Stimulated activated naive CD8-positive, alpha-beta T cell treated with anti-CD3 and anti-CD28 coated beads, Interleukin-15, Interleukin-2, amounts not matched to agents 100 U/mL and 50 U/mL, for 24 hours (primary cell): ENCODE data around the gene KY.

Experiments used
- ATAC-seq: fragments of 150-1000 bp; cut with Tn5 transposase; one replicate; pipeline ENCODE4 v1.10.0; 2021
- DNase-seq: peaks from one replicate; pipeline ENCODE4 v3.0.0; 2021

KY gene, protein sequence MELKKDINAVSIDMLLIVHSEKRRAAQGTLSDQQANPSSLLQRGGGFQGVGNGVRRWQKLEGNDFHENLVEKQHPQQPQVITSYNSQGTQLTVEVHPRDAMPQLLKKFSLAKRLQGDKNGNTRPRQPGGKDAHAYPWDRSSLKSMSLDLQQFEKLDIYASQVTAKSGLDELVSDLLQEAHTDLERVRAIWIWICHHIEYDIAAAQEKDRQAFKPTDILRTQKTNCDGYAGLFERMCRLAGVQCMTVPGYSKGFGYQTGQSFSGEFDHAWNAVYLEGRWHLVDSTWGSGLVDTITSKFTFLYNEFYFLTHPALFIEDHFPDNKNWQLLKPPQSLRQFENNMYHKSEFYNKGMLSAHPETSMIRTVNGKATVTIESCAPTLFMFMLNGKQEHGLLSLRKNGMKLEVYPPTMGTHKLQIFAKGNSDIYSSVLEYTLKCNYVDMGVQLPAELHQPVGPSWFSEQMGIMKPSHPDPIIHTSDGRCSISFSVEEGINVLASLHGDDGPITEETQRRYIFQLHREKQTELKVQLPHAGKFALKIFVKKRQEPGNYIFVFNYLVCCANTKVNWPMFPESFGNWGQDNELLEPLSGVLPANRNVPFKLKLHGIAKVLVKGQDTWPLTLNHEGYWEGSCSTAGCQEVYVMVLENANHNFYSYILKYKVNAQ

DNA sequence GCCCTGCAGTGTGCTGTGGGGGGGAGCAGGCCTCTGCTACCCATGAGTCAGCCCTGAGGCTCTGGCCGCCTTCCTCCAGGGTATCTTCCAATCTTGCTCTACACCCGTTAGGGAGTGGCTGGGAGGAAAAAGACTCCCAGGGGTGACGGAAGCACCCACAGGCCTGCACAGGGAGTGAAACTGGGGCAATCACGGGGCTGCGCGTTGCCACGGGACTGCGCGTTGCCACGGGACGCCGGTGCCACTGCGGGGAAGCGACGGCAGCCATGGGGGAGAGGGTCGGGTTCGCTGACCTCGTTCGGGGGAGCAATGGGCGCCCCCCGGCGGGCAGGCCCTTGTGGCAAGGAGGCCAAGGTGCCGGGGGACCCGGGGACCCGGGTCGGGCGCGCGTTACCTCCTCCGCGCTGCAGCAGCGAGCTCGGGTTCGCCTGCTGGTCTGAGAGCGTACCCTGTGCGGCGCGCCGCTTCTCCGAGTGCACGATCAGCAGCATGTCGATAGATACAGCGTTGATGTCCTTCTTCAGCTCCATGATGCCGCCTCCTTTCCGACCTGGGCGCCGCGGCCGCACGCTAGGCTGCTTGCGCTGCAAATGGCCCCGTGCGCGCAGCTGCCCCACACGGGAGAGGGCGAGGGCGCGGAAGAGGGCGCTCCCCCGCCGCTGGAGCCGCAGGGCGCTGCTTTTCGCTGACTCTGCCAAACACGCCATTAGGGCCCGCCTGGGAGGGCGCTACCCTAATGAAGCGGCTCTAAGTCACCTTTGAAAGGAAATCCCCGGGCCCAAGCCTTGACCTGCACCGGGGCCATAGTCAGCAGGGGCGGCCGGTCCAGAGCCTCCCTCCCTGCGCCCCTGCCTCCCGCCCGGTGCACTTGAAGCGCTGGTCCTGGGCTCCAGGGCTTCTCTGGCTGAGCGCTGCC lies at the start of gene KY:
TSS of gene KY (minus strand) at position 592 of the 916 bp plus-strand sequence. CDS start at position 530, 62 bp downstream.
- DNase-seq (no peak), ATAC-seq (no peak)

DNA sequence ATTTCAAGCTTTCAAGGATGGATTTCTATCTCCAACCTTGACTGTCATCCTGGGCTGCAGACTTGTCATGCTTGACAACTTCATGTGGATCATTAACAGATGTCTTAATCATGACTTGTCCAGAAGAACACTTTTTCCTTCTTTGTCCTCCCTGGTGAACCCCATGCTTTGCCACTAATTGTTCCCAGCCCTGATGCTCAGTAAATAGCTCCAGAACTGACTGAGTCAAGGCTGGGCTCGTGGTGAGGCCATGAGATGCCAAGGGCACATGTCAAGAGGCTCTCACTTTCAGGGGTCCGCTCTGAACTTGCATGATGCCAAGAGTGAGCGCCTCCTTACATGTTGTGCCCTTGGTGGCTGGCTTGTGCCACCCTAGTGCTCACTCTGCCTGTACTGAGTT lies 48.9 kb upstream of the KY start:
- DNase-seq = no peak
- ATAC-seq = no peak

DNA sequence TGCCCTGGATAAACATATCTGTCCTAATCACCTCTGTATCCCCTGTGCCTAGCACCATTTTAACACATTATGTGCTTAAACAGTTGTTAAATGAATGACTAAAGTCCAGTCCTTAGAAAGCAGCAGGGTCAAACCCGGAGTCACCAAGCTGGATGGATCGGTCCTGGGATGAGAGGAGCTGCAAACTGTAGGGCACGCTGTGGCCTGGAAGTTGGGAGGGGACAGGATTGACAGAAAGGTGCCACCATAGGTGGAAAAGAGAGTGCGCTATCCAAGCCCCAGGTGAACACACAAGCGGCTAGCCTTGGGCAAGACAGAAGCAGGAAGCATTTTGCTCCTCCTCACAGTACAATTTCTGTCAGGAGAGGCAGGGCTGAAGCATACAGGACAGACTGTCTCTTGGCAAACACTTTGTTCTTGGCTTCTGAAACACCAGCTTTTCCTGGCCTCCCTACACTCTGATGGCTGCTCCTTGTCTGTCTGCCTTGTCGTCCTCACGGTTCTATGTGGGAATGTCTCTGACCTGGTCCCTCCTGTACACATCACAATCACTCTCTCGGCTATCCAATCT lies 48.4 kb upstream of the KY start:
- ATAC-seq (no peak), DNase-seq (no peak)

DNA sequence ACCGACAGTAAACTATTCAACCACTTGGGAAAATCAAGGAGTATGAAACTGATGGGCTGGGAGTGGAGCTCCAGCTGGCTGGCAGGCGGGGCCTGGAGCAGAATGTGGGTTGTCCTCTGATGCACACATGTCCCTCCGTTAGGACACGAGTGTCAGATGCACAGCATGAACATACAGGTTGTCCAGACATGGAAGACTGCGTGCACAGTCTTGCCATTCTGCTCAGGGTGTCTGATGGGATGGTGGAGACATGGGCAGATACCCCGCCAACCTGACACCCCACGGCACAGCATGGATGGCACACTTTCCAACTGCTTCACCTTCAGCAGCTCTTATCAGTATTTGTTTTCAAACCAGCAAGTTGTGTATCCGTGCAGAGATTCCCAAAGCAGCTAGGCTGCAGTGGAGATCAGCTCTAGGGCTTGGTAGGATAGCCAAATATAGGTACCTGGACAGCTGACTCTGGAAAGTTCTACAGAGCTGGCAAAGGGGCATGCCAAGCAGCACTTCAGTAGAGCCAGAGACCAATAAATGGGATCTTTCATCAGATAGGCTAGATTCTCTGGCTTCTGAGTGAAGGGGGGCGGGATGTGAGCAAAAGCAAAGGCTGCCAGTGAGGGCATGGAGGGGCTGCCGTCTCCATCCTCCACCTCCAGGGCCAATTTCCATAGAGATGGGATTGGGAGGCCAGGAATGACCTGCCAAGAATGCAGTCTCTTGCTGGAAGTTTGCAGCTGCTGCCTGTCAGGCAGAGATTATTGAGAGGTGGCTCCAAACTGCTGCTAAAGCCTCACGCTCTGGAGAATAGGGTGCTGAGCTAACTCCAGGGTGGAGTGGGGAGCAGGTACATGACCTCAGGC lies 47.2 kb upstream of the KY start:
- ATAC-seq (no peak), DNase-seq (no peak)

DNA sequence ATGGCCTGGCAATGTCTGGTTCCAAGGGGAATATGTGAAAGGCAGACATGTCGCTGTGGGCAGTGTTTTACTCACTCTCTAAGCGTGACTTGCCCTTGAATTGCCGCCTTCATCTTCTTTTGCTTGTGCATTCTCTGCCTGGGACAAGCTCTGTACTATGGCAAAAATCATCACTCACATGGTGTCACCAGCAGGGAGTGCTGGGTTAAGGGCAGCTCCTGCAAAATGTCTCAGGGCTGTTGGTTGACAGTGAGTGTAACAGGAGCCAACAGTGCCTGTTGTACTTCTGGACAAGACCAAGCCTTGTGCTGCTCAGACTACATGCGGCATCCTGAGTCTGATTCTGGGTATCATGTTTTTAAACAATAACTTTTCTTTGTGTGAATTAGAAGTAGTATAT lies 45.3 kb upstream of the KY start:
- ATAC-seq (no peak), DNase-seq (no peak)

DNA sequence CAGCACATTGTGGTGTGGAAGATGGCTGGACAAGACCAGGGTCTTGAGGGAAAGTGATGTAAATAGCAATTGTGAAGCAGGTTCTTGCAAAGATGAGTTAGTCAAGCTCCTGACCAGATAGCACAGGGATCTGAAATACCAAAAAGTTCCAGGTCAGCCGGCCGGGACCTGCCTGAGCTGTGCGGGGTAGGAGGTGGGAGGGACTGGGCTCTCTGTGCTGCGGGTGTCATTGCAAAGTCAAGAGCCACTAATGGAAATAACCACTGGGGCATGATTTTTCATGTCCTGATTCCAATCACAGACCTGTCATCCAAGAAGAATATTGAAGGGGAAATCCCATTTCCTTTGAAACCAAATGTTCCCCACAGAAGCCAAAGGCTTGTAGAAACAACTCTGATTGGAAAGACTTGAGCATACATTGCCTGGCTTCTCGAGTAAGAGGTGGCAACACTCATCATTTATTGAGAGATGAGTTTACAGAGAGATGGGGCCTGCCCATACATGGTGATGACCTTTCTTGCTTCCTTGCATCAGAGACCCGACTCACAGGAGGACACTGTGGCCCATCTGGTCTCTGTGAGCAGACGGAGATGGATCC lies 44.2 kb upstream of the KY start:
- no peak for ATAC-seq
- DNase-seq = no peak

DNA sequence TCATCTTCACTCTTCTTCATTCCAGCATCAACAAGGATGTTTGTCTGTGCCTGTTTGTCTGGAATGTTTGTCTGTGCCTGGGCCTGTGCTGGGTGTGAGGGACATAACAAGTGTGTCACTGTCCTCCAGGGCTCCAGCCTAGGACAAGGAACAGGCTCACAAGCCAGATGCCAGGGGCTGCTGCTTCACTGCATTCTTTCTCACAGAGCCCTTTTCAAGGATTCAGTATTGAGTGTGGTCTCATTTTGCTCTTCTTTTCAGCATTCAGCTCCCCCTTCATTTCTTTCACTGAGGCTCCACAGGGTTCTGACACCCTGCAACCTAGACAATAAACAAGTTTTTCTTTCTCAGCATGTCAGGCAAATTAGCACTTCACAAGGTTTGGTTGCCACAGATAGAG lies 43.6 kb upstream of the KY start:
- ATAC-seq = no peak
- no peak for DNase-seq

DNA sequence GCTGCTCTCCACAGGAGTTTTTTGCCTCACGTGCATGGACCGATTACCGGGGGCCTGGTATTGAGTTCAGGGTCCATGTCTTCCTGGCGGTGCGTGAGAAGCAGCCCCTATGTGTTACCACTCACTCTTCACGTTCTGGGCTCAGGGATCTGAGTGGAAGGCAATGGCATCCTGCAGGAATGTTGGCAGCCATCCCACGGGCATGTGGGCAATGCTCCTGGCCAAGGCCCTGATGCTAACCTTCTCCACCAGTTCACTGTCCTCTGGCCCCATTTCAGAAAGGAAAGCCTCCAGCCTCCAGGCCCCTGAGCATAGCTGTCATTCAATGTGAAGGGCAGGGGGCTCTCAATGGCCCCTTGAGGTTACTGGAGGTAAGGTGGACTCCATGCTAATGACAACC lies 43.0 kb upstream of the KY start:
- DNase-seq = no peak
- ATAC-seq = no peak

DNA sequence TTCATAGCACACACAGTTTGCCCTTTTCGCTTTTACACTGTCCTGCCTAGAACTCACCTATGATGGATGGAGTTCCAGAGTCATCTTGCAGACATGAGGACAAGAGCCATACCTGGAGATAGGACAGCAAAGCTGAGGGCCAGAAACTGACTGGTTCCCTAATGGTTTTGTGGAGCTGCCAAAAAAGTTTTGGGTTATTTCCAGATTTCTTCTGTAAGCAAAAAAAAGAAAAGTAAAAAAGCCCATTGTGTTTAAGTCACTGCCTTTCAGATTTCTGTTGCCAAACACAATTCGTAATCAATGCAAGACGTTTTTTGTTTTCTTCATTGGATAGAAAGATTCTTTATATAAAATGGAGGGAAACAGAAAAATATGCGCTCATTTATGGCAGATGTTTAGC lies 42.4 kb upstream of the KY start:
- ATAC-seq (no peak), DNase-seq (no peak)

DNA sequence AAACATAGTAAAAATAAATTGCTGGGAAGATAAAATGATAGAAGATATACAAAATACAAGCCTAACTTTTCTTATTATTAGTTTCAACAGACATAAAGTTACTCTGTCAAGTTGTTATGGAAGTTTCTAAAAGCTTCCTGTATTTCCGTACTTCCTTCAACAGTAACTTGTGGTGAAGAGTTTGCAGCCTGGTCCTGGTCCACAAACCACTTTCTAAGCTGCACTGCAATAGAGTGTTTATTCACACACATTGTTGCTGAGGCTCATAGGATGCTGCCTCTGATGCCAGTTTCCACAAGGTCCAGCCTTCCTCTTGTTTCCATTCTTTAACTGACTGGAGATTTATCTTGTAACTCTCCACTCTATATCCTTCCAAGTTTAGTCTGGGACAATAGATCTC lies 39.4 kb upstream of the KY start:
- no peak for DNase-seq
- ATAC-seq = no peak

DNA sequence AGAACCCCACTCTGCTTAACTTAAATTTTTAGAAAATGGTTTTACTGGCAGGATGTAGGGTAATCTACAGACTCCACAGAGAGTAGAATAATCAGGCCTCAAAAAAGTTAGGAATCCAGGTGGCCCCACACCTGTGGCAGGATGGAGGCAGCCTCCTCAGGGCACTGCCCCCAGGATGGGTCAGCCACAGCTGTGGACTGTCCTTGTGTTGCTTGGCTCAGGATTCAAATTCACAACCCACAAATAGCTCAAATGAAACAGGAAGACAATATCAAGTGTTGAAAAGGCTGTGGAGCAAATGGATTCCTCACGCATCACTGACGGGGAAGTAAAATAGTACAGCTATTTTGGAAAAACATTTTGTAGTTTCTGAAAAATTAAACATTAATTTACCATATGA lies 36.8 kb upstream of the KY start:
- DNase-seq = no peak
- ATAC-seq = no peak

DNA sequence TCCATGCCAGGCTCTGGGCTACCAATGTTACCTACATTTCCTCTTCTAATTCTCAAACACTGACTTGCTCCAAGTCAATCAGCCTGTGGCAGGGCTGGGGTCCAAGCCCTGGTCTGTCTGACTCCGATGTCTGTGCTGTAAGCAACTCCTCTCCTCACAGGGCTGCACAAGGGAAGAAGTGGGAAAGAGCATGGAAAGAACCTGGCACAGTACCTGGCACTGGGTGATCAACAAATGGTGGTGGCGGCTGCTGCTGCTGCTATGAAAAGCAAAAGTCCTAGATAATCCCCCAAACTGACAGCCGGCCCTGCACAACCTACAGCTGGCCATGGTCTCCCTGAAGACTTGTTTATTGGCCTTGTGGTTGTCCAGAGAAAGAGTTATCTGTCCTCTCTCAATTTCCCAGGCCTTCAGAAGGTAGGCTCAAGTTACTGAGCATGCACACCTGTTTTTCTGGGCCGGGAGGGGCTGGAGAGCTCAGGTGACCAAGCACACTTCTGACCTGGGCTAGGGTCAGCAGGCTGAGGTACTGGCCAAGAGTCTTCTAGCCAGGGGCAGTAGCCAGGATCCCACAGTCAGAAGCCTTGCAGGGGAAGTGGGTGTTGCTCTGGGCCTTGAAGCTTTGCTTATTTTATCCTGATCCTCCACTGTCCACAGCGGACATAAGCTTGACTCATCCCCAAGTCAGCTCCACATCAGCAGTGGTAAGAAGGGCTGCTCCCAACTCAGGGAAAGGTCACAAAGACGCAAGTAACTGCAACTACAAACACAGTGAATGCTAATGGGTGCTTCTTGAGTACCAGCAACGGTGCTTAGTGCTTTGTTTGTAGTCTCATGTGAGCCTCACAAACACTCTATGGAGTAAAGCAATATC lies 35.3 kb upstream of the KY start:
- ATAC-seq (no peak), DNase-seq (no peak)

DNA sequence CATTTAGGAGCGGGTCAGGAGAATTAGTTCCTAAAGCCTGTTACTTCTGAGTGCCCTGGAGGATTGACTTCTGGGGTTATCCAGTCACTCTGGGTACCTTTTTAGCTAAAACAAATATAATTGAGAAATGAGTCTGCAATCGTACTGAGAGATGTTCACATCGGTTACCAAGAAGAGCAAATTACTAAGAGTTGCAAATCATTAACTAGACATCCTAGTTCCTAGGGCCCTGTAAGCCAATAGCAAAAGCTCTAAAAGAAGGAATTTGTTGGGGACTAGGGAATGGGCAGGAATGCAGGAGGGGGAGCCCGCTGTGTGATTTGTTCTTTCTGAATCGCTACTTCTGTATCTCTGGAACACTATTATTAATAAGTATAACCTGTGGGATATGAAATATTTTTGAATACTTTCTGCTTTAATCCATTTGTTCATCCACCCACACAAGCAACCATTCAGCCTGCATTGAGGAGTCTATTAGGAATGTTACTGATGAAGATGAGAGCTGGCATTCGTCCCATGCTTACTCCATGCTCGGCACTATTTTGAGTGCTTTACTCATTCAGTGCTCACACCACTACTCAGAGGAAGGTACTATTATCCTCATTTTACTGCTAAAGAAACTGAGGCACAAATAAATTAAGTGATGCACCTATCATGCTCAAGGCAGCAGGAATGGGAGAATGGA lies 31.5 kb upstream of the KY start:
- ATAC-seq (no peak), DNase-seq (no peak)

DNA sequence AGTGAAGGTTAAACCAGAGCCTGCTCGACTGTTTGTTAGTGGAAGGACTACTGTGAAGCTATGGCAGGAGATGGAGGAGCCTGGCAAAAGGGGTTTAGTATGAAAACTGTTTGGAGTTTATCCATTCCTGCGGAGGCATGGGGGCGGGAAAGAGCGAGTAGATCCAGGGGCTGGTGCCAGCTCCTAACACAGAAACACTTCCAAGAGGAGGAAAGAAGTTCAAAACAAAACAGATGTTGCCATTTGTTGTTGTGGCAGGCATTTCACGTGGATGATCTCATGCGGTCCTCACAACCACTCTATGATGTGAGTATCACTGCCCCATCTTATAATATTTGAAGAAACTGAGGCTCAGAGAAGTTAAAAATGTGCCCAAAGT lies 30.7 kb upstream of the KY start:
- DNase-seq (no peak), ATAC-seq (no peak)

DNA sequence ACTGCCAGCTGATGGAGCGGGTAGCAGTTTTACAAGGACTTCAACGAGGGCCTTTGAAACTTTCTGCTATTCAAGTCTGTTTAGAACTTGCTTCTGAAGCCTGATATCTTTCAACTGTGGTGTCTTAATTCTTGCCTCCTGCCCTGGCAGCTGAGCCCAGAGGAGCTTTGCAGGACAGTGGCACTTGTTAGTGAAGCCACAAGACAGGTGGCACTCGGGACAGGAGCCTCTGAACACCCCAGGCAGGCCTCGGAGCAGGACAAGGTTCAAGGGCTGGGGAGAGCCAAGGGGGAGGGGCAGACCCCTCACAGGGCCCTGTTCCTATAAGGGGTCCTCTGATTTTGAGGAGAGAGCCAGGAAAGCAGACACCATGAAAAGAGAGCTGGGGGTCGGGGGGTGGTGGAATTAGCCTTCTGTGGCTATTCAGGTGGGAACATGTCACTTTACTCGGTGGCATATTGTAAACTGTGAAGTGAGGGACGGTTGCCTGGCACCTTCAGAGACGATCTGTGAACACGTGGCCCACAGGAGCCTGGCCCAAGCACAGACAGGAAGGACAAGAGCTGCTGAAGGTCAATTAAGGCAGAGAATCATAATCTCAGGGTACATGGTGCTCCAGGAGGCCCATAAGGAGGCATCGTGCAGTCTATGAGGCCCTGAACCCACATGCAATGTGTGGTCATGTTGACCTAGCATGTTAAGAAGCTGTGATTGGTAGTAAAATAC lies 30.1 kb upstream of the KY start:
- DNase-seq (no peak), ATAC-seq (no peak)

DNA sequence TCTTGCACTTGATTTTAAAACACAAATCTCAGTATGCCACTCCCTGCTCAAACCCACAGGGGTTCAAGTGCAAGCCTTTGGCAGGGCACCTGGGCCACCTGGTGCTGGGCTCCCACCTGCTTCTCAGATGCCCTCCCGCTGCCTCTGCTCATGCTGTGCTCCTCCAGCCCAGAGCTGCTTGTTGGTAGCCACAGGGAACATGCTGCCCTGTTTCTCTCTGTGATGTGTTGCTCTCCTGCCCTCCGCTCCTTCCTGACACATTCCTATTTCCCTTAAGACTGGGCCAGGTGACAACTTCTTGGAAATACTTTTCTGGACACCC lies 27.1 kb upstream of the KY start:
- ATAC-seq (no peak), DNase-seq (no peak)

DNA sequence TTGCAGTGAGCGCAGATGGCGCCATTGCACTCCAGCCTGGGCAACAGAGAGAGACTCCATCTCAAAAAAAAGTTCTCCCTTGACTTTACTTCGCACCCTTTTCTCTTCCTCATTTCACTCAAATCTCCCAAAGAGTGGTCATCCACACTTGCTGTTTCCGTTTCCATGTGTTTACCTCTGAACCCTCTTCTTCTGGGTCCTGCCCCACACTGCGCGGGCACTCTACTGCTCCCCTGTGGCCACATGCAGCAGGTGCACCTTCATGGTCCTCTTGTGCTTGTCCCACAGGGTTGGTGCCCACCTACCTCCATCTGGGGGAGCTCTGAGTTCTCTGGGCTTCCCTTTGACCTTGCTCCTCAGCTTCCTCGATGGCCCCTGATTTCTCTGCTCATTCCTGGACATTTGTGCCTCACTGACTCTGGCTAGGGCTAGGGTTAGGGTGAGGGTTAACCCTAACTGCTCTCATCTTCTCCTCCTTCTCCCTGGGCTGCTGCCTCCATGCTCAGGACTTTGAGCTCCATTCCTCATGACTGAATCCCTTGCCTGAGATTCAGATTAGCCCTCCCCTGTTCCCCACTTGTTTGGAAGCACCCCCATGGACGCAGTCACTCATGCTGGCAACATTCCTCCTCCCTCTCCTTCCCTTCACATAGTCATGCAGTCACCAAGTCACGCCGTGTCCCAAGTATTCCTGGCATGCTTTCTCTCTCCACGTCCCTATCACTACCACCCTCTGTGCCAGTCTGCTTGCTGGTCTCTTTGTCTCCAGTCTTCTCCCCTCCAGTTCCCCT lies 26.6 kb upstream of the KY start:
- DNase-seq = peak; percentile 9
- ATAC-seq = peak; percentile 43

DNA sequence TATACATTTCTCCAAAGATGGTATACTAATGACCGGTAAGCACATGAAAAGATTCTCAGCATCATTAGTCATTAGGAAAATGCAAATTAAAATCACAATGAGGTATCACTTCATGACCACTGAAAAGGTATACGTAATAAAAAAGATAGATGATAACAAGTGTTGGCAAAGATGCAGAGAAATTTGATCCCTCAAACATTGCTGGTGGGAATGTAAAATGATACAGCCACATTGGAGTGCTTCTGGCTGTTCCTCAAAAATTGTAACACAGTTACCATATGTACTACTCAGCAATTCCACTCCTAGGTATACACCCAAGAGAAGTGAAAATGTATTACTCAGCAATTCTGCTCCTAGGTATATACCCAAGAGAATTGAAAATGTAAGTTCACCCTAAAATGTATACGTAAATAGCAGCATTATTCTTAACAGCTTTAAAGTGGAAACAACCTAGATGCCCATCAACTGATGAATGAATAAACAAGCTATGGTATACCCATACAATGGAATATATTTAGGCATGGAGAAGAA lies 25.0 kb upstream of the KY start:
- DNase-seq = no peak
- no peak for ATAC-seq
